ENCODE results near the gene CELF1.

- TF ChIP-seq POLR2AphosphoS5 (IDR thresholded peaks at IDR 0.05; ENCODE audit: low read depth, low read length), result no peak
- no peak for TF ChIP-seq POLR2A (IDR thresholded peaks at IDR 0.05; ENCODE audit: low read depth, low read length)
- TF ChIP-seq SPI1 (IDR thresholded peaks at IDR 0.05; ENCODE audit: low read depth, low read length), result no peak
- no peak for TF ChIP-seq TAF1 (IDR thresholded peaks at IDR 0.05; ENCODE audit: low read depth, low read length)
- TF ChIP-seq POU2F2 (IDR thresholded peaks at IDR 0.05; ENCODE audit: low read depth, low read length), result no peak
Observed at GRCh38 chr11:47529951-47530350, 23.0 kb downstream of the CELF1 start.

Measured in GM12891 (cell line).